Lung (tissue), 12 donors: ENCODE data around the gene UBAP1L. TPM values are rescaled to one million over a fixed set of nuclear protein-coding genes. Genes with fewer than 3 reads are reported as not detected.
"Not testable (repeated sequence)": the region's sequence is repeated elsewhere in the genome, so short reads cannot be mapped to it uniquely, and the experiment has no call there.

Source experiments
- ATAC-seq: fragments of 200-7000 bp; cut with Tn5 transposase; one replicate; pipeline ENCODE4 v1.9.1; 2020; ENCODE audit warnings: moderate number of reproducible peaks; ENCODE audit not compliant: insufficient read depth, low FRiP score
- DNase-seq, 3 donors: peaks; one replicate each; pipeline ENCODE4 v3.0.0-alpha.2; 2013 to 2017
- H3K27ac ChIP-seq, 2 donors: one replicate each; pipeline ENCODE4 v1.5.1; 2013; ENCODE audit warnings: mild to moderate bottlenecking in 2 of 2, moderate library complexity in 2 of 2, control low read depth in 1 of 2, inconsistent platforms in 1 of 2, low read depth in 1 of 2, low read length in 1 of 2
- H3K27me3 ChIP-seq, 3 donors: one replicate each; pipeline ENCODE4 v1.5.1; 2013; ENCODE audit warnings: low read length in 2 of 3; ENCODE audit not compliant: control insufficient read depth in 3 of 3, insufficient read depth in 3 of 3
- H3K36me3 ChIP-seq, 4 donors: one replicate each; pipeline ENCODE4 v1.5.1; 2013; ENCODE audit warnings: low read length in 4 of 4, mild to moderate bottlenecking in 1 of 4, moderate library complexity in 1 of 4; ENCODE audit not compliant: control insufficient read depth in 4 of 4, insufficient read depth in 4 of 4
- H3K4me1 ChIP-seq, 5 donors: one replicate each; pipeline ENCODE4 v1.5.1; 2013; ENCODE audit warnings: low read length in 5 of 5, mild to moderate bottlenecking in 2 of 5, moderate library complexity in 1 of 5; ENCODE audit not compliant: control insufficient read depth in 5 of 5, insufficient read depth in 5 of 5
- H3K4me3 ChIP-seq: one replicate; pipeline ENCODE4 v1.5.1; 2013; ENCODE audit warnings: mild to moderate bottlenecking, control low read depth, moderate library complexity
- H3K9ac ChIP-seq, 2 donors: one replicate each; pipeline ENCODE4 v1.5.1; 2013; ENCODE audit warnings: low read length in 2 of 2, control low read depth in 1 of 2; ENCODE audit not compliant: insufficient read depth in 1 of 2
- H3K9me3 ChIP-seq, 4 donors: one replicate each; pipeline ENCODE4 v1.5.1; 2013; ENCODE audit warnings: low read length in 3 of 4, mild to moderate bottlenecking in 1 of 4, moderate library complexity in 1 of 4; ENCODE audit not compliant: control insufficient read depth in 4 of 4, insufficient read depth in 3 of 4
- CTCF ChIP-seq: IDR thresholded peaks from 2 replicates; pipeline ENCODE4 v1.5.1; 2012; ENCODE audit warnings: mild to moderate bottlenecking; ENCODE audit errors: control extremely low read depth, extremely low read depth
- WGBS, 2 donors: extraction: QIAGEN DNeasy Blood & Tissue Kit; methylation state at CpG; one replicate each; pipeline ENCODE4 v1.1.7; 2013; 5-methylcytosine and 5-hydroxymethylcytosine counted together
- polyA plus RNA-seq, 2 donors: library from polyadenylated mRNA; stranded (reverse); fragments of 200-250 nt; gene quantifications; one replicate each; pipeline ENCODE4 v1.2.1, GENCODE V29; 2013
- total RNA-seq, 2 donors: library from RNA; depleted of rRNA in 1 of 2; stranded (reverse); fragments of >200 nt in 1 of 2; gene quantifications; one replicate each; pipeline ENCODE4 v1.2.1, GENCODE V29; 2014 to 2021
- donor health status: control.
- donor health status: control.
- donor health status: Bipolar disorder and iron deficiency.
- donor health status: healthy.
- donor health status: DM: yes; HTN: yes; CAD: no.

UBAP1L gene
- total and polyA plus RNA-seq, 4 donors = 0.96 to 5.4 (median 3.4) TPM

- H3K4me1 ChIP-seq = peaks cover 0 to 39% (median 14%) of the 10 kb centered on the region in 5 donors
- H3K4me3 ChIP-seq = no peak overlapping the region
- peaks cover 0 to 20% (median 10%) of the 10 kb centered on the region in 4 donors for H3K36me3 ChIP-seq
- H3K9ac ChIP-seq = no peak overlapping the region
- no peak overlapping the region for H3K27ac ChIP-seq
- ATAC-seq (no peak), DNase-seq (no peak)
- 60 to 67% methylated on average over 5 of the region's 5 CpGs for WGBS, 2 donors
- no peak for TF ChIP-seq CTCF
- H3K27me3 ChIP-seq = no peaks in the 10 kb centered on the region
- H3K9me3 ChIP-seq = no peaks in the 10 kb centered on the region
Measured at GRCh38 chr15:65095011-65095746, 19.8 kb downstream of the UBAP1L start.

GRCh38 chr15:65094294-65094995 is 20.6 kb downstream of the UBAP1L start:
- DNase-seq = no peak

GRCh38 chr15:65093793-65094170 is 21.2 kb downstream of the UBAP1L start:
- not testable (repeated sequence) for H3K27me3 ChIP-seq, H3K9me3 ChIP-seq, DNase-seq, H3K27ac ChIP-seq, H3K9ac ChIP-seq, ATAC-seq, H3K4me3 ChIP-seq
- 95 to 96% methylated on average over 13 of the region's 13 CpGs for WGBS, 2 donors
- Histone ChIP-seq H3K4me1 (peaks cover 0 to 53% (median 21%) of the 10 kb centered on the region in 5 donors), H3K36me3 (peaks cover 0 to 12% (median 8%) of the 10 kb centered on the region in 4 donors)

More at GRCh38 chr15:65094294-65094995, 20.6 kb downstream of the UBAP1L start:
- Histone ChIP-seq H3K4me1 (peaks cover 0 to 46% (median 15%) of the 10 kb centered on the region in 5 donors), H3K27ac (no peak overlapping the region), H3K4me3 (no peak overlapping the region), H3K36me3 (peaks cover 0 to 17% (median 8%) of the 10 kb centered on the region in 4 donors), H3K9me3 (no peaks in the 10 kb centered on the region), H3K9ac (no peak overlapping the region), H3K27me3 (no peaks in the 10 kb centered on the region)
- 80 to 87% methylated on average over 14 of the region's 14 CpGs for WGBS, 2 donors
- no peak for ATAC-seq
- TF ChIP-seq CTCF = no peak
